Measurements from ENCODE around the gene PALMD. TPM values are rescaled to one million over a fixed set of nuclear protein-coding genes. Genes with fewer than 3 reads are reported as not detected.
A peak's percentile ranks its signal among the peaks of the same experiment; 100 is the strongest.

The PALMD gene
- total RNA-seq, 1 experiment from 2014 or later, result not detected

GRCh38 chr1:99647490-99647889, 1.6 kb downstream of the PALMD start:
- Mint-ChIP-seq H3K27ac (ENCODE audit: unreplicated experiment) (no peak overlapping the region), H3K4me3 (ENCODE audit: unreplicated experiment) (no peak overlapping the region), H3K27me3 (ENCODE audit: insufficient read depth, unreplicated experiment) (no peaks in the 10 kb centered on the region), H3K4me1 (ENCODE audit: low read depth, unreplicated experiment) (peaks cover 6% of the 10 kb centered on the region), H3K36me3 (ENCODE audit: insufficient read depth, unreplicated experiment) (no peaks in the 10 kb centered on the region), H3K9me3 (ENCODE audit: unreplicated experiment) (no peaks in the 10 kb centered on the region)
- no peaks in the 10 kb centered on the region for H3K27me3 ChIP-seq (replicated peaks; ENCODE audit: control insufficient read depth, insufficient read depth, low read length)
- no peak for DNase-seq
- no TSS peak for BruUV-seq (replicated peaks)
- no peaks in the 10 kb centered on the region for H3K4me1 ChIP-seq
- no peaks in the 10 kb centered on the region for H3K9me3 ChIP-seq
- ChIA-PET CTCF (no interaction called here), POLR2A (no interaction called here)
- intact Hi-C loops (cut with micrococcal nuclease; ENCODE audit: unreplicated experiment), result loop anchor here (10.0 kb wide), 1 partner anchor 123 kb away; no protein-coding TSS in a partner anchor
- no peaks in the 10 kb centered on the region for H3K36me3 ChIP-seq (ENCODE audit: control insufficient read depth, insufficient read depth, low read length)
- TF ChIP-seq, protein P1, sequence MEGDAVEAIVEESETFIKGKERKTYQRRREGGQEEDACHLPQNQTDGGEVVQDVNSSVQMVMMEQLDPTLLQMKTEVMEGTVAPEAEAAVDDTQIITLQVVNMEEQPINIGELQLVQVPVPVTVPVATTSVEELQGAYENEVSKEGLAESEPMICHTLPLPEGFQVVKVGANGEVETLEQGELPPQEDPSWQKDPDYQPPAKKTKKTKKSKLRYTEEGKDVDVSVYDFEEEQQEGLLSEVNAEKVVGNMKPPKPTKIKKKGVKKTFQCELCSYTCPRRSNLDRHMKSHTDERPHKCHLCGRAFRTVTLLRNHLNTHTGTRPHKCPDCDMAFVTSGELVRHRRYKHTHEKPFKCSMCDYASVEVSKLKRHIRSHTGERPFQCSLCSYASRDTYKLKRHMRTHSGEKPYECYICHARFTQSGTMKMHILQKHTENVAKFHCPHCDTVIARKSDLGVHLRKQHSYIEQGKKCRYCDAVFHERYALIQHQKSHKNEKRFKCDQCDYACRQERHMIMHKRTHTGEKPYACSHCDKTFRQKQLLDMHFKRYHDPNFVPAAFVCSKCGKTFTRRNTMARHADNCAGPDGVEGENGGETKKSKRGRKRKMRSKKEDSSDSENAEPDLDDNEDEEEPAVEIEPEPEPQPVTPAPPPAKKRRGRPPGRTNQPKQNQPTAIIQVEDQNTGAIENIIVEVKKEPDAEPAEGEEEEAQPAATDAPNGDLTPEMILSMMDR (IDR thresholded peaks at IDR 0.05; ENCODE audit: insufficient read depth in 1 of 2, low read depth in 1 of 2, low read length in 1 of 2, severe bottlenecking in 1 of 2, unreplicated experiment in 1 of 2), result no peak
- no peak overlapping the region for H3K4me3 ChIP-seq (ENCODE audit: low read depth, low read length)

- H3K4me3 ChIP-seq (ENCODE audit: low read depth, low read length), result no peak overlapping the region
- H3K4me3 Mint-ChIP-seq (ENCODE audit: unreplicated experiment), result no peak overlapping the region
- H3K9me3 ChIP-seq, result no peaks in the 10 kb centered on the region
- H3K36me3 ChIP-seq (ENCODE audit: control insufficient read depth, insufficient read depth, low read length), result no peaks in the 10 kb centered on the region
- TF ChIP-seq, protein P1 (IDR thresholded peaks at IDR 0.05; ENCODE audit: insufficient read depth in 1 of 2, low read depth in 1 of 2, low read length in 1 of 2, severe bottlenecking in 1 of 2, unreplicated experiment in 1 of 2), result peak in 1 of 2 experiments; percentile 20
- BruUV-seq (replicated peaks), result no TSS peak
- H3K9me3 Mint-ChIP-seq (ENCODE audit: unreplicated experiment), result no peaks in the 10 kb centered on the region
- POLR2A ChIA-PET, result no interaction called here
- DNase-seq, result peak in 1 of 2 experiments; percentile 4
- H3K4me1 ChIP-seq, result no peaks in the 10 kb centered on the region
- no peak overlapping the region for H3K27ac Mint-ChIP-seq (ENCODE audit: unreplicated experiment)
- H3K27me3 Mint-ChIP-seq (ENCODE audit: insufficient read depth, unreplicated experiment), result no peaks in the 10 kb centered on the region
- H3K27me3 ChIP-seq (replicated peaks; ENCODE audit: control insufficient read depth, insufficient read depth, low read length), result no peaks in the 10 kb centered on the region
- CTCF ChIA-PET, result interaction anchor here (0.6 kb wide), 1 partner anchor 35 kb away, joined by 3 read pairs; no protein-coding TSS in a partner anchor
- peaks cover 6% of the 10 kb centered on the region for H3K4me1 Mint-ChIP-seq (ENCODE audit: low read depth, unreplicated experiment)
- H3K36me3 Mint-ChIP-seq (ENCODE audit: insufficient read depth, unreplicated experiment), result no peaks in the 10 kb centered on the region
- intact Hi-C loops (cut with micrococcal nuclease; ENCODE audit: unreplicated experiment), result loop anchor here (10.0 kb wide), 1 partner anchor 123 kb away; no protein-coding TSS in a partner anchor
Measured at GRCh38 chr1:99648107-99648506, 2.2 kb downstream of the PALMD start.

DNA sequence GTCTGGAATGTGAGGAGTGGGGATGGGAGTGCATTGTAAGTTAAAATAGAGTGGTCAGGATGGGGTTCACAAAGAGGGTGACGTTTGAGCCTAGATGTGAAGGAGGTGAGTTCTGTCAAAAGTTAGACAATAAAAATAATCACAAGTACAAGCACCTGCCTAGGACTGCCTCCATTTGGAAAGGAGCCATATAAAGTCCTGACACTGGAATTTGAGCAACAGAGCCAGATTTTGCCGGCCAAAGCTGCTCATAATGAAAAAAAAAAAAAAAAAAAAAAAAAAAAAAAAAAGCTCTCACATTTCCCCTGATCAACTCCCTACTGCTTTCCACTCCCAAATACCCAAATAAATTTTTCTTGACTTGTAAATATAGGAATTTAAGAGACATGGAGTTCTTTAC, 4.1 kb downstream of the PALMD start:
- H3K36me3 ChIP-seq (ENCODE audit: control insufficient read depth, insufficient read depth, low read length), result no peaks in the 10 kb centered on the region
- no peaks in the 10 kb centered on the region for H3K36me3 Mint-ChIP-seq (ENCODE audit: insufficient read depth, unreplicated experiment)
- TF ChIP-seq, protein P1 (IDR thresholded peaks at IDR 0.05; ENCODE audit: insufficient read depth in 1 of 2, low read depth in 1 of 2, low read length in 1 of 2, severe bottlenecking in 1 of 2, unreplicated experiment in 1 of 2), result no peak
- no peak overlapping the region for H3K27ac Mint-ChIP-seq (ENCODE audit: unreplicated experiment)
- no peaks in the 10 kb centered on the region for H3K9me3 Mint-ChIP-seq (ENCODE audit: unreplicated experiment)
- no TSS peak for BruUV-seq (replicated peaks)
- H3K4me1 Mint-ChIP-seq (ENCODE audit: low read depth, unreplicated experiment), result peaks cover 6% of the 10 kb centered on the region
- H3K27me3 ChIP-seq (replicated peaks; ENCODE audit: control insufficient read depth, insufficient read depth, low read length), result no peaks in the 10 kb centered on the region
- intact Hi-C loops (cut with micrococcal nuclease; ENCODE audit: unreplicated experiment), result no loop called here
- no peaks in the 10 kb centered on the region for H3K4me1 ChIP-seq
- no peak for DNase-seq
- CTCF ChIA-PET, result no interaction called here
- no peaks in the 10 kb centered on the region for H3K27me3 Mint-ChIP-seq (ENCODE audit: insufficient read depth, unreplicated experiment)
- H3K4me3 ChIP-seq (ENCODE audit: low read depth, low read length), result no peak overlapping the region
- POLR2A ChIA-PET, result no interaction called here
- no peaks in the 10 kb centered on the region for H3K9me3 ChIP-seq
- H3K4me3 Mint-ChIP-seq (ENCODE audit: unreplicated experiment), result no peak overlapping the region
